SU-DHL-6 (cell line): ENCODE results near the gene DPH7.

Source experiments
- H2AFZ ChIP-seq: fragments of 200-600 bp; sonication (generic); 2 replicates; pipeline ENCODE4 v1.6.1; 2014; ENCODE audit warnings: low read depth, mild to moderate bottlenecking, moderate library complexity, mixed read lengths, antibody characterized with exemption, low read length; ENCODE audit not compliant: severe bottlenecking
- H3F3A ChIP-seq: fragments of 200-600 bp; shearing (Covaris generic); 2 replicates; pipeline ENCODE4 v1.6.0; 2016; ENCODE audit warnings: antibody characterized with exemption, mild to moderate bottlenecking; ENCODE audit not compliant: insufficient read depth
- H3K27ac ChIP-seq: fragments of 200-600 bp; sonication (generic); 2 replicates; pipeline ENCODE4 v1.5.1; 2016; ENCODE audit warnings: low read depth, mild to moderate bottlenecking, low read length, moderate library complexity, mixed read lengths
- H3K27me3 ChIP-seq: fragments of 200-600 bp; sonication (generic), shearing (Covaris generic); 2 replicates; pipeline ENCODE4 v1.6.0; 2014; ENCODE audit warnings: mild to moderate bottlenecking, low read length
- H3K36me3 ChIP-seq: fragments of 200-600 bp; sonication (generic); 2 replicates; pipeline ENCODE4 v1.6.1; 2014; ENCODE audit warnings: mild to moderate bottlenecking, low read length, mixed read lengths
- H3K4me2 ChIP-seq: fragments of 300-600, 200-600 bp; shearing (Covaris generic), sonication (generic); 2 replicates; pipeline ENCODE4 v1.6.0; 2014; ENCODE audit warnings: low read length, low read depth, mild to moderate bottlenecking; ENCODE audit not compliant: poor library complexity, severe bottlenecking
- H3K4me3 ChIP-seq: fragments of 200-600 bp; sonication (generic); 2 replicates; pipeline ENCODE4 v1.5.1; 2014; ENCODE audit warnings: antibody characterized with exemption, low read length, mild to moderate bottlenecking, mixed read lengths; ENCODE audit not compliant: insufficient read depth, poor library complexity, severe bottlenecking
- H3K79me2 ChIP-seq: fragments of 200-600 bp; sonication (generic); 2 replicates; pipeline ENCODE4 v1.6.1; 2014; ENCODE audit warnings: mild to moderate bottlenecking, low read length, moderate library complexity; ENCODE audit not compliant: insufficient read depth
- H3K9ac ChIP-seq: fragments of 200-600 bp; sonication (generic); 2 replicates; pipeline ENCODE4 v1.7.0; 2014; ENCODE audit warnings: mild to moderate bottlenecking, low read length
- H3K9me2 ChIP-seq: fragments of 200-600 bp; sonication (generic); replicated peaks from 2 replicates; pipeline ENCODE4 v1.6.1; 2014; ENCODE audit warnings: low read length; ENCODE audit not compliant: insufficient read depth
- H3K9me3 ChIP-seq: fragments of 200-600 bp; sonication (generic); 2 replicates; pipeline ENCODE4 v1.6.1; 2014; ENCODE audit warnings: low read length, mixed read lengths; ENCODE audit not compliant: insufficient read depth
- H4K20me1 ChIP-seq: fragments of 200-600 bp; sonication (generic); 2 replicates; pipeline ENCODE4 v1.6.1; 2014; ENCODE audit warnings: low read depth, mild to moderate bottlenecking, antibody characterized with exemption, low read length, moderate library complexity, mixed read lengths
- EZH2phosphoT487 ChIP-seq: fragments of 200-600 bp; sonication (generic), shearing (Covaris generic); conservative IDR thresholded peaks from 2 replicates; pipeline ENCODE4 v1.6.1; 2018; ENCODE audit warnings: mild to moderate bottlenecking, antibody characterized with exemption, low read length, moderate library complexity, mixed read lengths
- TF ChIP-seq, protein P1 (sequence below): fragments of 200-600 bp; sonication (generic); IDR thresholded peaks from one replicate; pipeline ENCODE4 v1.5.1; 2017; ENCODE audit warnings: antibody characterized with exemption, mild to moderate bottlenecking, low read length, moderate library complexity; ENCODE audit not compliant: insufficient read depth, poor library complexity, severe bottlenecking

Gene DPH7

DNA sequence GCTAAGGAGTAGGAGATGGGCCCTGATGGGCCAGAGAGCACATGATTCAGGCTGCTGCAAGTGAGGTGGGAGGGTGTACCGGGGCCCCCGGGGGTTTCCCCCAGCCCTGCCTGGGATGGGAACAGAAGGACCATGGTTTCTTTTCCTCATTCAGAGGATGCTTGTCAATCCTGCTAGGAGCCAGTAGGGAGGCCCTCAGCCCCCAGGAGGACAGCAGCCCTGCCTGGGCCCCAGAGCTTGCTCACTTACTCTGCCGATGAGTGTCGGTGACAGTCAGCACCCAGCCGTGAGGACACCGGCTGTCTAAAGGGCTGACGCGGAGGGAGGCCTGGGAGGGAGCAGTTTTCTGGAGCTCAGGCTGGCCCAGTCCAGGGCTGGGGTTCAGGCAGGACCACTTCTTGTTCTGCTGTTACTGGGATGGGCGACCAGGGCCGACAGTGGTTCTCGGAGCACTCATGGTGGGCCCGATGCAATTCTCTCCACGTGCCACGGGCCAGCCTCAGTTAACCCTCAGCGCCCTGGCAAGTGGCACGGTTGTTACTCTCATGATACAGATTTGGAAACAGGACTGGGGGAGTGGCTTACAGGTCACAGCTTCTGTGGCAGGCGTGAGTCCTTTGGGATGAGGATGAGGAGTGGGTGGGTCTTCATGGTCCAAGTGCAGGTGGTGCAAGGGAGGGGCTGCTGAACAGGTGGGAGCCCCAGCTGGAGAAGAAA, 28.6 kb upstream of the DPH7 start:
- TF ChIP-seq EZH2phosphoT487, result no peak
- TF ChIP-seq, protein P1, sequence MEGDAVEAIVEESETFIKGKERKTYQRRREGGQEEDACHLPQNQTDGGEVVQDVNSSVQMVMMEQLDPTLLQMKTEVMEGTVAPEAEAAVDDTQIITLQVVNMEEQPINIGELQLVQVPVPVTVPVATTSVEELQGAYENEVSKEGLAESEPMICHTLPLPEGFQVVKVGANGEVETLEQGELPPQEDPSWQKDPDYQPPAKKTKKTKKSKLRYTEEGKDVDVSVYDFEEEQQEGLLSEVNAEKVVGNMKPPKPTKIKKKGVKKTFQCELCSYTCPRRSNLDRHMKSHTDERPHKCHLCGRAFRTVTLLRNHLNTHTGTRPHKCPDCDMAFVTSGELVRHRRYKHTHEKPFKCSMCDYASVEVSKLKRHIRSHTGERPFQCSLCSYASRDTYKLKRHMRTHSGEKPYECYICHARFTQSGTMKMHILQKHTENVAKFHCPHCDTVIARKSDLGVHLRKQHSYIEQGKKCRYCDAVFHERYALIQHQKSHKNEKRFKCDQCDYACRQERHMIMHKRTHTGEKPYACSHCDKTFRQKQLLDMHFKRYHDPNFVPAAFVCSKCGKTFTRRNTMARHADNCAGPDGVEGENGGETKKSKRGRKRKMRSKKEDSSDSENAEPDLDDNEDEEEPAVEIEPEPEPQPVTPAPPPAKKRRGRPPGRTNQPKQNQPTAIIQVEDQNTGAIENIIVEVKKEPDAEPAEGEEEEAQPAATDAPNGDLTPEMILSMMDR, result no peak
- no peaks in the 10 kb centered on the region for H3F3A ChIP-seq
- no peak overlapping the region for H3K4me3 ChIP-seq
- no peak overlapping the region for H2AFZ ChIP-seq
- H3K27me3 ChIP-seq, result no peaks in the 10 kb centered on the region
- H3K36me3 ChIP-seq, result no peaks in the 10 kb centered on the region
- no peaks in the 10 kb centered on the region for H4K20me1 ChIP-seq
- no peaks in the 10 kb centered on the region for H3K79me2 ChIP-seq
- H3K9me2 ChIP-seq, result no peaks in the 10 kb centered on the region
- peak overlapping the region; percentile 69; the same call in 1 of the 2 replicates for H3K9ac ChIP-seq
- no peak overlapping the region for H3K4me2 ChIP-seq
- H3K9me3 ChIP-seq, result no peaks in the 10 kb centered on the region
- H3K27ac ChIP-seq, result no peak overlapping the region

DNA sequence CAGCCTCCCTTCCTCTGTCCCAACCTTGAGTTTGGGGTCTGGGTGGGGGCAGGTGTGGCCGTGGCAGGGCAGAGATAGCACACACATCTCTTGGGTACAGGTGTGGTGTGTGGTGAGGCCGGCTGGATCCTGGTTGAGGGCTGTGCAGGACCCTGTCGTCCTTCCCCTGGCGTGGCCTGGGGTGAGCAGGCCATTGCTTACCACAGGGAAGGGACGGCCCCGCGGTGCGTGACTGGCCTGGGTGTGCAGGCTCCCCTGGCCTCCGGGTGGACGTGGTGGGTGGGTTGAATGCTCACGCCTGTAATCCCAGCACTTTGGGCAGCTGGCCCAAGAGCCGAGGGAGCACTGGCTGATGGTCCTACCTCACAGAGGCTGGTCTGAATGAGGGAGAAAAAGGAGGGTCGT, 28.0 kb upstream of the DPH7 start:
- Histone ChIP-seq H3K36me3 (no peaks in the 10 kb centered on the region), H3K4me2 (peak overlapping the region; percentile 44), H3K4me3 (peak overlapping the region; percentile 61), H3K9me3 (no peaks in the 10 kb centered on the region), H2AFZ (no peak overlapping the region), H3K27me3 (no peaks in the 10 kb centered on the region), H3K79me2 (no peaks in the 10 kb centered on the region), H3K9me2 (no peaks in the 10 kb centered on the region), H4K20me1 (no peaks in the 10 kb centered on the region), H3F3A (no peaks in the 10 kb centered on the region), H3K27ac (no peak overlapping the region), H3K9ac (peak overlapping the region; percentile 69; the same call in 1 of the 2 replicates)
- TF ChIP-seq, protein P1, result no peak

DNA sequence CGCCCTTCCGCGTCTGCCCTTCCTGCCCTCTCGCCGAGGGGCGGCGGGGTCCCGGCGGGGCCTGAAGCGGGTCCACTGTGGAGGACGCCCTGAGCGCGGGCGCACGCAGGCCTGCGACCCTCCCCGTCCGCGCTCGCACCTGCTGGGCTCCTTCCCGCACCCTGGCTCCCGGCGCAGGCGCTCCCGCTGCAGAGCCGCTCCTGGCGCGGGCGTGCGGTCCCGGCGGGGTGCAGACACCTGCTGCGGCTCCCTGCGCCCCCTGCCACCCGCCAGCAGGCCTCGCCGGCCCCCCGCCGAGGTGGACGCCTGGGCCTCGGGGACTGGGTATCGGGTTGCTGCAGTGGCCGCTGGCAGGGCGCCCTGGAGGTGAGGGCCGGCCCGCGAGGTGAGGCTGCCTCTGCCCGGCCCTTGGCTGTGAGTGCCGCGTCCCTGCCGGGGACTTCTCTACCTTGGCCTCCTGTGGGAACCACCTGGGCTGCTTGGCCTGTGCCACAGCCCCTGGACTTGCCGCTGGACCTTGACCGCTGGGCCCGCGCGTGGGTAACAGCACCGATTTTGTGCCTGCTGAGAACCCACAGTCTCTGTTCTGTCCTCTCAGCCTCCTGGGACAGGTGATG, 27.4 kb upstream of the DPH7 start:
- no peaks in the 10 kb centered on the region for H3K36me3 ChIP-seq
- no peak for TF ChIP-seq EZH2phosphoT487
- TF ChIP-seq, protein P1, result no peak
- no peak overlapping the region for H3K27ac ChIP-seq
- H3K4me3 ChIP-seq, result peak overlapping the region; percentile 61
- no peaks in the 10 kb centered on the region for H3K27me3 ChIP-seq
- peak overlapping the region; percentile 69 for H3K9ac ChIP-seq
- no peaks in the 10 kb centered on the region for H3F3A ChIP-seq
- H3K9me2 ChIP-seq, result no peaks in the 10 kb centered on the region
- H3K79me2 ChIP-seq, result no peaks in the 10 kb centered on the region
- H3K9me3 ChIP-seq, result no peaks in the 10 kb centered on the region
- peak overlapping the region; percentile 44 for H3K4me2 ChIP-seq
- no peaks in the 10 kb centered on the region for H4K20me1 ChIP-seq
- H2AFZ ChIP-seq, result peak overlapping the region; percentile 51
